Neural progenitor cell (in vitro differentiated cells): ENCODE results near the gene NRBF2. TPM values are rescaled to one million over a fixed set of nuclear protein-coding genes. Genes with fewer than 3 reads are reported as not detected.

Experiments used
- DNase-seq: peaks from one replicate; pipeline ENCODE4 v3.0.0-alpha.2; 2016; ENCODE audit warnings: low spot score
- H2AFZ ChIP-seq: fragments of 200-600 bp; sonication (generic); replicated peaks from 2 replicates; pipeline ENCODE4 v1.6.1; 2016; ENCODE audit warnings: antibody characterized with exemption
- H3F3A ChIP-seq: fragments of 200-600 bp; sonication (generic); 2 replicates; pipeline ENCODE4 v1.6.1; 2016; ENCODE audit warnings: antibody characterized with exemption, low read depth
- H3K27ac ChIP-seq: fragments of 200-600 bp; sonication (generic); 2 replicates; pipeline ENCODE4 v1.5.1; 2016; ENCODE audit warnings: mild to moderate bottlenecking
- H3K27me3 ChIP-seq: fragments of 200-600 bp; sonication (generic); 2 replicates; pipeline ENCODE4 v1.6.1; 2016; ENCODE audit warnings: mild to moderate bottlenecking, moderate library complexity
- H3K36me3 ChIP-seq: fragments of 200-600 bp; sonication (generic); 2 replicates; pipeline ENCODE4 v1.5.1; 2016
- H3K4me1 ChIP-seq: fragments of 200-600 bp; sonication (generic); 2 replicates; pipeline ENCODE4 v1.6.1; 2016; ENCODE audit warnings: mixed run types
- H3K4me2 ChIP-seq: fragments of 200-600 bp; sonication (generic); 2 replicates; pipeline ENCODE4 v1.6.1; 2016
- H3K4me3 ChIP-seq: fragments of 200-600 bp; sonication (generic); 2 replicates; pipeline ENCODE4 v1.5.1; 2016
- H3K79me2 ChIP-seq: fragments of 200-600 bp; sonication (generic); 2 replicates; pipeline ENCODE4 v1.6.1; 2016; ENCODE audit warnings: low read depth
- H3K9ac ChIP-seq: fragments of 200-600 bp; sonication (generic); 2 replicates; pipeline ENCODE4 v1.6.1; 2016
- H3K9me3 ChIP-seq: fragments of 200-600 bp; sonication (generic); 2 replicates; pipeline ENCODE4 v1.5.1; 2016; ENCODE audit warnings: low read depth
- H4K20me1 ChIP-seq: fragments of 200-600 bp; sonication (generic); 2 replicates; pipeline ENCODE4 v1.6.1; 2016; ENCODE audit warnings: low read depth
- H3K27ac Mint-ChIP-seq: 3 replicates; pipeline ENCODE4 v1.8.0; 2021; ENCODE audit warnings: mixed read lengths
- H3K27me3 Mint-ChIP-seq: 2 replicates; pipeline ENCODE4 v1.8.0; 2022; ENCODE audit warnings: low read depth, mild to moderate bottlenecking, inconsistent platforms, moderate library complexity, mixed read lengths; ENCODE audit not compliant: insufficient read depth
- H3K36me3 Mint-ChIP-seq: 3 replicates; pipeline ENCODE4 v1.8.0; 2021; ENCODE audit warnings: mixed read lengths
- H3K4me1 Mint-ChIP-seq: 3 replicates; pipeline ENCODE4 v1.8.0; 2021; ENCODE audit warnings: mixed read lengths
- H3K4me3 Mint-ChIP-seq: 3 replicates; pipeline ENCODE4 v1.8.0; 2021; ENCODE audit warnings: mild to moderate bottlenecking, moderate library complexity, mixed read lengths
- H3K9me3 Mint-ChIP-seq: 3 replicates; pipeline ENCODE4 v1.8.0; 2020; ENCODE audit warnings: mixed read lengths
- EZH2 ChIP-seq: fragments of 200-600 bp; sonication (generic); IDR thresholded peaks from 2 replicates; pipeline ENCODE4 v1.6.1; 2017; ENCODE audit warnings: antibody characterized with exemption, mild to moderate bottlenecking, moderate library complexity
- EZH2phosphoT487 ChIP-seq: fragments of 200-600 bp; sonication (generic); IDR thresholded peaks from 2 replicates; pipeline ENCODE4 v1.6.1; 2017; ENCODE audit warnings: antibody characterized with exemption
- total RNA-seq: library from RNA; depleted of rRNA; stranded (reverse); fragments of >200 nt; gene quantifications from 2 replicates; pipeline ENCODE4 v1.2.3, GENCODE V29; 2015; ENCODE audit warnings: low replicate concordance
- TF ChIP-seq, protein P1 (sequence below): fragments of 200-600 bp; sonication (generic); IDR thresholded peaks from 2 replicates; pipeline ENCODE4 v1.5.1; 2017; ENCODE audit warnings: antibody characterized with exemption, mild to moderate bottlenecking

Gene NRBF2
- total RNA-seq, 1 donor from 2014 or later, result 37.8 TPM

DNA sequence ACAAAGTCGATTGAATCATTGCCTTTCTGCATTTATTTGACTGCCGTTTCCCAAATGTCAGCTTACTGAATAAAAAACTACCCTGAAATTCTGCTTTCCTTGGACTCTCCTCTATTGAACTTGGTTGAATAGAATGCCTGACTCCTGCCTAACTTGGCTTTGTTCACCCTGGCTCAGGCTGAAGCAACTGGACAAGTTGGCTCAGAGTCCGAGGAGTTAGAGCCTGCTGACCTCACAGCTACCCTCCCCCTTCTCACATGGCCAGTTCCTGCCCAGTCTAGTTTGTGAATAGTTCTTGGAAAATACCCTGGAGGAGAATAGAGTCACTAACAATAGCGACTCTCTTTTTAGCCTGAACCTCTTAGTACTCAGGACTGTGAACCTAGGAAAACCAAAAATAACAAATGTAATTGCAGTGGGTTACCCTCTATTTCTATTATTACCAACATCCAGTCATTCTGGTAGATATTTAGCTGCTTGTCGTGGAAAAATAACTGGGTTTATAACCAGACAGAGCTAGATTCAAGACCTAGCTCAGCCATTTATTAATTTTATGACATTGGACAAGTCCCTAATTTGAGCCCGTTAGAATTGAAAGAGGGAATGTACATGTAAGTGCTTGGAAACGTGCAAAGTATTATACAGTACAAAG, 17.3 kb upstream of the NRBF2 start:
- H3K36me3 ChIP-seq, result no peaks in the 10 kb centered on the region
- H3K27me3 ChIP-seq, result no peaks in the 10 kb centered on the region
- no peak overlapping the region for H3K9ac ChIP-seq
- H3K27ac ChIP-seq, result no peak overlapping the region
- H3K4me1 ChIP-seq, result peaks cover 3% of the 10 kb centered on the region
- H3K9me3 ChIP-seq, result no peaks in the 10 kb centered on the region
- Mint-ChIP-seq H3K4me1 (peaks cover 4% of the 10 kb centered on the region), H3K27me3 (peaks cover 3% of the 10 kb centered on the region), H3K36me3 (no peaks in the 10 kb centered on the region), H3K4me3 (no peak overlapping the region), H3K9me3 (peaks cover 6% of the 10 kb centered on the region), H3K27ac (peak overlapping the region; percentile 95)
- H3K4me2 ChIP-seq, result peak overlapping the region; percentile 4
- H3F3A ChIP-seq, result no peaks in the 10 kb centered on the region
- no peak overlapping the region for H3K4me3 ChIP-seq
- TF ChIP-seq EZH2 (no peak), EZH2phosphoT487 (no peak)
- TF ChIP-seq, protein P1, sequence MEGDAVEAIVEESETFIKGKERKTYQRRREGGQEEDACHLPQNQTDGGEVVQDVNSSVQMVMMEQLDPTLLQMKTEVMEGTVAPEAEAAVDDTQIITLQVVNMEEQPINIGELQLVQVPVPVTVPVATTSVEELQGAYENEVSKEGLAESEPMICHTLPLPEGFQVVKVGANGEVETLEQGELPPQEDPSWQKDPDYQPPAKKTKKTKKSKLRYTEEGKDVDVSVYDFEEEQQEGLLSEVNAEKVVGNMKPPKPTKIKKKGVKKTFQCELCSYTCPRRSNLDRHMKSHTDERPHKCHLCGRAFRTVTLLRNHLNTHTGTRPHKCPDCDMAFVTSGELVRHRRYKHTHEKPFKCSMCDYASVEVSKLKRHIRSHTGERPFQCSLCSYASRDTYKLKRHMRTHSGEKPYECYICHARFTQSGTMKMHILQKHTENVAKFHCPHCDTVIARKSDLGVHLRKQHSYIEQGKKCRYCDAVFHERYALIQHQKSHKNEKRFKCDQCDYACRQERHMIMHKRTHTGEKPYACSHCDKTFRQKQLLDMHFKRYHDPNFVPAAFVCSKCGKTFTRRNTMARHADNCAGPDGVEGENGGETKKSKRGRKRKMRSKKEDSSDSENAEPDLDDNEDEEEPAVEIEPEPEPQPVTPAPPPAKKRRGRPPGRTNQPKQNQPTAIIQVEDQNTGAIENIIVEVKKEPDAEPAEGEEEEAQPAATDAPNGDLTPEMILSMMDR, result no peak
- peak; percentile 61 for DNase-seq
- no peaks in the 10 kb centered on the region for H3K79me2 ChIP-seq
- H2AFZ ChIP-seq, result no peak overlapping the region
- H4K20me1 ChIP-seq, result no peaks in the 10 kb centered on the region

DNA sequence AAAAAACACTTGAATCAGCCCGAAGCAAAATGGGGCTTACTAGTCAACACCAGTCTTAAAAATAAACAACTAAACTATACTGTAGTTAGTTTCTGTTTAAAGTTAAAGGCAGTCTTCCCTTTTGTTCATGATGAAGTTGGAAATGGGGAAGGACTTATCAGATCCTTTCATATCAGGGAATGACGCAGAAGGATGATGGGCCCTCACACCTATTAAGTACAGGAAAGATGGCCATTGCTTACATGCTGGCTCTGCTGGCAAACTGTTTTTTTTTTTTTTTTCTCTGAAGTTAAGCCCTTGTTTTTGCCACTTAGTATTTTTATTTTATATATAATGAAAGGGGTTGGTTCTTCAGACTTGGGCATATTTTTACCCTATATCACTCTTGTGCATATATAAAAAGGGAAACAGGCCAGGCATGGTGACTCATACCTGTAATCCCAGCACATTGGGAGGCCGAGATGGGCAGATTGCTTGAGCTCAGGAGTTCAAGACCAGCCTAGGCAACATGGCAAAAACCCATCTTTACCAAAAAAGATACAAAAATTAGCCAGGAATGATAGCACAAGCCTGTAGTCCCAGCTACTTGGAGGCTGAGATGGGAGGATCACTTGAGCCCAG, 16.6 kb upstream of the NRBF2 start:
- H3K4me3 Mint-ChIP-seq, result no peak overlapping the region

DNA sequence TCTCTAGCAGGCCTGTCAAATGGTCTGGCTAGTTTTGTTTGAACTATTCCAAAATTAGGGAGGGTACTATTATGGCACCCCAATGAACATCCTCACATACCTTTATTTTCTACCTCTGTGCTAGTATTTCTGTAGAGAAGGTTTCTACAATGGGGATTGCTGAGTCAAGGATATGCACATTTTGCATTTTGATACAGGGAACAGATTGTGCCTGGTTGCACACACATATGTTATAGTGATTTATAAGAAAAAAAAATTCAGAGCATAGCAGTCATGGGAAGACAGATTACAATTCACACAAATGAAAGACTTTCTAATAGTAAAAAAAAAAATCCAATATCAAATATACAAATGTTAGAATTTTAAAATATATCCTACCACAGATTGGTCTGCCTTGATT, 14.1 kb upstream of the NRBF2 start:
- Mint-ChIP-seq H3K9me3 (peaks cover 13% of the 10 kb centered on the region), H3K4me1 (peaks cover 9% of the 10 kb centered on the region), H3K27me3 (peaks cover 5% of the 10 kb centered on the region), H3K4me3 (no peak overlapping the region), H3K27ac (no peak overlapping the region), H3K36me3 (no peaks in the 10 kb centered on the region)
- no peak overlapping the region for H3K4me3 ChIP-seq
- H3K79me2 ChIP-seq, result no peaks in the 10 kb centered on the region
- TF ChIP-seq EZH2phosphoT487 (no peak), EZH2 (no peak)
- TF ChIP-seq, protein P1, result no peak
- no peaks in the 10 kb centered on the region for H3K27me3 ChIP-seq
- H3K36me3 ChIP-seq, result no peaks in the 10 kb centered on the region
- no peak for DNase-seq
- H3K9ac ChIP-seq, result no peak overlapping the region
- H2AFZ ChIP-seq, result no peak overlapping the region
- no peak overlapping the region for H3K4me2 ChIP-seq
- no peaks in the 10 kb centered on the region for H3K9me3 ChIP-seq
- peaks cover 3% of the 10 kb centered on the region for H3K4me1 ChIP-seq
- H3K27ac ChIP-seq, result no peak overlapping the region
- H4K20me1 ChIP-seq, result no peaks in the 10 kb centered on the region
- no peaks in the 10 kb centered on the region for H3F3A ChIP-seq

More for the DNA sequence above, 16.6 kb upstream of the NRBF2 start:
- TF ChIP-seq, protein P1, result no peak
- TF ChIP-seq EZH2 (no peak), EZH2phosphoT487 (no peak)
- no peak overlapping the region for H3K4me2 ChIP-seq
- no peak overlapping the region for H3K9ac ChIP-seq
- no peak for DNase-seq
- peaks cover 7% of the 10 kb centered on the region for H3K9me3 Mint-ChIP-seq
- H3K27ac Mint-ChIP-seq, result no peak overlapping the region
- H3K79me2 ChIP-seq, result no peaks in the 10 kb centered on the region
- H3K36me3 Mint-ChIP-seq, result no peaks in the 10 kb centered on the region
- no peak overlapping the region for H3K27ac ChIP-seq
- H3F3A ChIP-seq, result no peaks in the 10 kb centered on the region
- no peak overlapping the region for H2AFZ ChIP-seq
- H3K4me3 ChIP-seq, result no peak overlapping the region
- H3K27me3 Mint-ChIP-seq, result peaks cover 3% of the 10 kb centered on the region
- no peaks in the 10 kb centered on the region for H3K9me3 ChIP-seq
- H3K4me1 Mint-ChIP-seq, result peaks cover 4% of the 10 kb centered on the region
- H3K36me3 ChIP-seq, result no peaks in the 10 kb centered on the region
- no peaks in the 10 kb centered on the region for H3K27me3 ChIP-seq
- peaks cover 3% of the 10 kb centered on the region for H3K4me1 ChIP-seq
- no peaks in the 10 kb centered on the region for H4K20me1 ChIP-seq
